ENCODE results near the gene NME7. TPM values are rescaled to one million over a fixed set of nuclear protein-coding genes. Genes with fewer than 3 reads are reported as not detected.

Gene NME7
- total RNA-seq, 1 donor from 2014 or later: 12.5 TPM

DNA sequence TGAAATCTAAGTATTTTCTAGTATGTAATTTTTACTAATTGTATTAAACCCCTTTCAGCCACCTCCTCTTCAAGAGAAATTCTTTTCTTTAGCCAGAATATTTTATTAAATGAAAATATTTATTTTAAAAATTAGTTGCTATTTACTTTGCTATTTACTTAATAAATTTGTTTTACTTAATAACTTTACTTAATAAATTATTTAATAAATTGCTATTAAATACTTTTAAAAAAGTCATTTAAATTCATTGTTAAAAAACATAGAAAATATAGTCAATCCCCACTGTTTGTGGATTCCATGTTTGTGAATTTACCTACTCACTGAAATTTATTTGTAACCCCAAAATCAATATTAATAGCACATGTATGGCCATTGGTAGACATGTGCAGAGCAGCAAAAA, 155.5 kb downstream of the NME7 start:
- Histone ChIP-seq H3K27ac (ENCODE audit: low read depth, low read length) (no peak overlapping the region), H3K4me3 (ENCODE audit: low read length in 3 of 3) (no peak overlapping the region), H3K9ac (ENCODE audit: low read depth in 1 of 3, low read length in 3 of 3) (no peak overlapping the region), H3K36me3 (ENCODE audit: control insufficient read depth in 3 of 3, insufficient read depth in 3 of 3, low read length in 3 of 3) (no peaks in the 10 kb centered on the region), H3K9me3 (ENCODE audit: control insufficient read depth in 3 of 3, low read length in 3 of 3) (no peaks in the 10 kb centered on the region), H3K27me3 (ENCODE audit: control insufficient read depth in 3 of 3, insufficient read depth in 3 of 3, low read length in 3 of 3) (no peaks in the 10 kb centered on the region), H3K4me1 (ENCODE audit: control insufficient read depth in 3 of 3, insufficient read depth in 3 of 3, low read length in 3 of 3) (no peaks in the 10 kb centered on the region)

DNA sequence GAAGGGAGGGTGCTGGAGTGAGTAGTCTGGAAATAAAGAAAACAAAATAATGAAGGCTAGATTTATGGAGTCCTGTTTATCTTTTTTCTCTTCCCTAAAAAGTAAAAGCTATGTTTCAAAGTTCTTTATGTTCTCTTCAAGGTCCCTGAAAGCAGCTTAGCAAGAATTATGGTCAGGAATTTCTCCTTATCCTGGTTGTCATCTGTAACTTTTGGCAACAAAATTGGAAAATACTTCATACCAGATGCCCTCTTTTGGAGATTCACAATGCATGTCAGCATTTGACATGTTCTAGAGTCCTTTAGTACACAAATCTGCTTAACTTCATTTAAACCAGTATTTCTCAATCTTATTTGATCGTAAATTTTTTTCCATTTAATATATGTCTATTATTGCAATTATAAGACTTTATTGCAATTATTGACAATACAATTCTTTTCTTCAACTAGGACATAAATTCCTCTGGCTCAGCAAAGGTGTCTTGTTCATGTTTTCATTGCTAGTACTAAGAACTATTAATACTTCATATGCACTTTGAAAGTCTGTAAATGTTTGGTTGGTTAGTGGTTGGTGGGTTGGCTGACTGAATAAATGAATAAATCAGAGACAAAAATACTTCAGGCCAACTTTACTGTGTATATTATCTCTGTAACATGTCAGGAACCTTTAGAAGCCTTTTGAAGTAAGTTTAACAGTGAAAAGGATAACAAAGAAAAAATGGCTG, 159.6 kb downstream of the NME7 start:
- Histone ChIP-seq H3K36me3 (ENCODE audit: control insufficient read depth in 3 of 3, insufficient read depth in 3 of 3, low read length in 3 of 3) (no peaks in the 10 kb centered on the region), H3K4me1 (ENCODE audit: control insufficient read depth in 3 of 3, insufficient read depth in 3 of 3, low read length in 3 of 3) (no peaks in the 10 kb centered on the region), H3K27ac (ENCODE audit: low read depth, low read length) (no peak overlapping the region)

DNA sequence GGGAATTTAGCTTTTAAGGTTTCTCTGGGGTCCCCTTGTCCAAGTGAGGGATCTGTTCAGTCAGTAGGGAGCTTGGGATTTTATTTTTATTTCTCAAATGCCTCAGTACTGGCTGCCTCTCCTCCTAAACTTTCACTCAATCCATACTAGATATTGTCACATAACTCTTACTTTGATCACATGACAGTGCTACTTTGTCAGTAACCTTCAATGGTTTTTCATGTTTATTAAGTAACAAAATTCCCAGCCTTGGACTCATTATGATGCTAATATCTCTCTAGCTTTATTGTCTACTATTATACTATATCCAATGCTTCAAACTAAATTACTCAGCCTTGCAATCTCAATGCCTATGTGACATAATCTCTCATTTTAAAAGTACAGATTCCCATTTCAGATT, 163.4 kb downstream of the NME7 start:
- Histone ChIP-seq H3K9ac (ENCODE audit: low read depth in 1 of 3, low read length in 3 of 3) (no peak overlapping the region), H3K4me1 (ENCODE audit: control insufficient read depth in 3 of 3, insufficient read depth in 3 of 3, low read length in 3 of 3) (no peaks in the 10 kb centered on the region), H3K27ac (ENCODE audit: low read depth, low read length) (no peak overlapping the region), H3K36me3 (ENCODE audit: control insufficient read depth in 3 of 3, insufficient read depth in 3 of 3, low read length in 3 of 3) (no peaks in the 10 kb centered on the region), H3K4me3 (ENCODE audit: low read length in 3 of 3) (no peak overlapping the region), H3K27me3 (ENCODE audit: control insufficient read depth in 3 of 3, insufficient read depth in 3 of 3, low read length in 3 of 3) (no peaks in the 10 kb centered on the region), H3K9me3 (ENCODE audit: control insufficient read depth in 3 of 3, low read length in 3 of 3) (no peaks in the 10 kb centered on the region)

More for the DNA sequence above, 159.6 kb downstream of the NME7 start:
- H3K9me3 ChIP-seq (ENCODE audit: control insufficient read depth in 3 of 3, low read length in 3 of 3): no peaks in the 10 kb centered on the region
- no peak overlapping the region for H3K4me3 ChIP-seq (ENCODE audit: low read length in 3 of 3)
- no peak overlapping the region for H3K9ac ChIP-seq (ENCODE audit: low read depth in 1 of 3, low read length in 3 of 3)
- no peaks in the 10 kb centered on the region for H3K27me3 ChIP-seq (ENCODE audit: control insufficient read depth in 3 of 3, insufficient read depth in 3 of 3, low read length in 3 of 3)

DNA sequence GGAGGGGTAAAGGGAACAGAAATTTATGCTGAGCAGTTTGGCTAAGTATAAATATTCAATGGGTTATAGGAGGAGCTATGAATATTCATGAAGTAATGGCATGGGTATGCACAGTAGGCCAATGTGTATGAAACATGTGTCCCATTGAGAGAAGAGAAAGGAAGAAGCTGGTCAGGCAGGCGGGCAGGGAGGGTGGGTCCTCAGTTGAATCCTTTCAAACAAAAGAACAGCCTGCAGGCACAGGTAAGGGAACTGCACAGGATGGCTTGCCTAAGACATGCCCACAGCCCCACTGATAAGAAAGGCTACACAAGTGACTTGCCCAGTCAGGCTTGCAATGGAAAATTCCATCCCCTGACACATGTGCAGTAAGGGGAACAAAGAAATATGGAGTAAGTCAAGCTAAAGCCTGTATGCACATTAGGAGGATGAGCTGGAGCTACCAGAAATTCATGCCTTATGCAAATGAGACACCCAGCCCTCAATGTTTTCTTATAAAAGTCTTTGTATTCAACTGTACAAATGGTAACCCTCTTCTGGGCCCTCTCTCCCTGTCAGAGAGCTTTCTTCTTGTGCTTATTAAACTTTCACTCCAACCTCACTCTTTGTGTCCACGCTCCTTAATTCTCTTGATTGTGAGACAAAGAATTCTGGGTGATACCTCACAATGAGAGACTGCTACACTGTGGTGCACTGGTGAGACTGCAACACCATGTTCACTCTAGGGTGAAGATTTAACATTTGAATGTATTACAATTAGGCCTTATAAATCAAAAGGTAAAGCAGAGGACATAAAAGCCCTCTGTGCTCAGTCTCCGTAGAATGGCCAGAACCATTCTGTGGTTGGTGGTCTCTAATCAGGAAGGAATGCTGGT, 164.6 kb downstream of the NME7 start:
- H3K9me3 ChIP-seq (ENCODE audit: control insufficient read depth in 3 of 3, low read length in 3 of 3): no peaks in the 10 kb centered on the region
- H3K4me1 ChIP-seq (ENCODE audit: control insufficient read depth in 3 of 3, insufficient read depth in 3 of 3, low read length in 3 of 3): no peaks in the 10 kb centered on the region
- H3K9ac ChIP-seq (ENCODE audit: low read depth in 1 of 3, low read length in 3 of 3): no peak overlapping the region
- no peak overlapping the region for H3K4me3 ChIP-seq (ENCODE audit: low read length in 3 of 3)
- H3K27me3 ChIP-seq (ENCODE audit: control insufficient read depth in 3 of 3, insufficient read depth in 3 of 3, low read length in 3 of 3): no peaks in the 10 kb centered on the region
- H3K36me3 ChIP-seq (ENCODE audit: control insufficient read depth in 3 of 3, insufficient read depth in 3 of 3, low read length in 3 of 3): no peaks in the 10 kb centered on the region
- H3K27ac ChIP-seq (ENCODE audit: low read depth, low read length): no peak overlapping the region

DNA sequence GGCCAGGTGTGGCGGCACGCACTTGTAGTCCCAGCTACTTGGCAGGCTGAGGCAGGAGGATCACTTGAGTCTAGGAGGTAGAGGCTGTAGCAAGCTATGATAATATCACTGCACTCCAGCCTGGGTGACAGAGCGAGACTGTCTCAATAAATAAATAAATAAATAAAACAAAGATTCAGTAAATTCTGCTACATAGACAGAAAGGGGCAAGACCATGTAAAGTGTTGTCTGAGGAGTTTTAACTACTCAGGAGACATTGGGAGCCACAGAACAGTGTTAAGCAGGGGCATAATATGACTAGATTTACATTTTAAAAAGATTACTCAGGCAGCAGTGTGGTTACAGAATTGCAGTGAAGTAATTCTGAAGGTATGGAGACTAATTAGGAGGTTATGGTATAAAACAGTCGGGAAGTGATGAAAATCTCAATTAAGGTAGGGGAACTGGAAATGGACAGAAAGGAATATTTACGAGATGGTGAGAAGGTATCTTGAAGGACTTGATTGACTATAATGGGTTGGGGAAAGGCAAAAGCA, 166.4 kb downstream of the NME7 start:
- no peaks in the 10 kb centered on the region for H3K4me1 ChIP-seq (ENCODE audit: control insufficient read depth in 3 of 3, insufficient read depth in 3 of 3, low read length in 3 of 3)
- H3K9ac ChIP-seq (ENCODE audit: low read depth in 1 of 3, low read length in 3 of 3): no peak overlapping the region
- no peaks in the 10 kb centered on the region for H3K36me3 ChIP-seq (ENCODE audit: control insufficient read depth in 3 of 3, insufficient read depth in 3 of 3, low read length in 3 of 3)
- H3K9me3 ChIP-seq (ENCODE audit: control insufficient read depth in 3 of 3, low read length in 3 of 3): no peaks in the 10 kb centered on the region
- H3K27ac ChIP-seq (ENCODE audit: low read depth, low read length): no peak overlapping the region
- H3K4me3 ChIP-seq (ENCODE audit: low read length in 3 of 3): no peak overlapping the region
- no peaks in the 10 kb centered on the region for H3K27me3 ChIP-seq (ENCODE audit: control insufficient read depth in 3 of 3, insufficient read depth in 3 of 3, low read length in 3 of 3)

DNA sequence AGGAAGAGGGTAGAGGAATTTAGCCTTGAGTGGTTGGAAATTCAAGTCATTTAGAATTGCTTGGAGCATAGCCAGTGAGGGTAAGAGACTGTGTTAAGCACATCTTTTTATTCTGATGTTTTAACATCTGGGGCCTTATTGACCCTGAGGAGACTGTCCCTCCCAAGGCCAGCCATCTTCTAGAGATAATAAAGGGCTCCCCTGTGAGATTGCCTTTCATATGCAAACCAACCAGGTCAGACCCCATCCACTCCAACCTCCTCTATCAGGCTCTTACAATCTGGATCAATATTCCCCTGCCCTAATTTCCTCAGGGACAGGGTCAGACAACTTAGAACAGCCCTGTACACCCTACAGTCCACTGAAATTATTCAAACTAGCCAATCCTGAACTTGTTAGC, 167.3 kb downstream of the NME7 start:
- Histone ChIP-seq H3K4me3 (ENCODE audit: low read length in 3 of 3) (no peak overlapping the region), H3K36me3 (ENCODE audit: control insufficient read depth in 3 of 3, insufficient read depth in 3 of 3, low read length in 3 of 3) (no peaks in the 10 kb centered on the region), H3K4me1 (ENCODE audit: control insufficient read depth in 3 of 3, insufficient read depth in 3 of 3, low read length in 3 of 3) (no peaks in the 10 kb centered on the region), H3K27me3 (ENCODE audit: control insufficient read depth in 3 of 3, insufficient read depth in 3 of 3, low read length in 3 of 3) (no peaks in the 10 kb centered on the region), H3K9me3 (ENCODE audit: control insufficient read depth in 3 of 3, low read length in 3 of 3) (no peaks in the 10 kb centered on the region), H3K27ac (ENCODE audit: low read depth, low read length) (no peak overlapping the region), H3K9ac (ENCODE audit: low read depth in 1 of 3, low read length in 3 of 3) (no peak overlapping the region)

DNA sequence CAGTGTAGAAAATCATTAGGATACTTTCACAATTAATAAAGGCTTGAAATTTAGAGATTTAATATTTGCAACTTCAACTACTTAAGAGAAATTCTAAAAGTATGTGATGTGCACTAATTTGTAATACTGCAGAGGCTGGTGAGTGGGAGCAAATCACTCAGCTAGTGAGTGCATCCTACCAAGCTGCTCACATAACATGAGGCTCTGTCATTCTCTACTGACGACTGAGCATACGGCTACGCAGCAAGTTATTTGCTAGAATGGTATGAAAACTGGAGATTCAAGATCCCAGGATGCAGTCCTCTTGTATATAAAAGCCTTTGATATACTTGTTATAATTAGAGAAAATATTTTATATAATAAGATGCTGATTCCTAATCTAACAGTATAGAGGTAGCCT, 171.0 kb downstream of the NME7 start:
- H3K9ac ChIP-seq (ENCODE audit: low read depth in 1 of 3, low read length in 3 of 3): no peak overlapping the region
- no peak overlapping the region for H3K4me3 ChIP-seq (ENCODE audit: low read length in 3 of 3)
- H3K9me3 ChIP-seq (ENCODE audit: control insufficient read depth in 3 of 3, low read length in 3 of 3): no peaks in the 10 kb centered on the region
- peaks cover 0 to 4% (median 4%) of the 10 kb centered on the region in 3 donors for H3K4me1 ChIP-seq (ENCODE audit: control insufficient read depth in 3 of 3, insufficient read depth in 3 of 3, low read length in 3 of 3)
- no peaks in the 10 kb centered on the region for H3K27me3 ChIP-seq (ENCODE audit: control insufficient read depth in 3 of 3, insufficient read depth in 3 of 3, low read length in 3 of 3)
- H3K36me3 ChIP-seq (ENCODE audit: control insufficient read depth in 3 of 3, insufficient read depth in 3 of 3, low read length in 3 of 3): no peaks in the 10 kb centered on the region
- no peak overlapping the region for H3K27ac ChIP-seq (ENCODE audit: low read depth, low read length)

DNA sequence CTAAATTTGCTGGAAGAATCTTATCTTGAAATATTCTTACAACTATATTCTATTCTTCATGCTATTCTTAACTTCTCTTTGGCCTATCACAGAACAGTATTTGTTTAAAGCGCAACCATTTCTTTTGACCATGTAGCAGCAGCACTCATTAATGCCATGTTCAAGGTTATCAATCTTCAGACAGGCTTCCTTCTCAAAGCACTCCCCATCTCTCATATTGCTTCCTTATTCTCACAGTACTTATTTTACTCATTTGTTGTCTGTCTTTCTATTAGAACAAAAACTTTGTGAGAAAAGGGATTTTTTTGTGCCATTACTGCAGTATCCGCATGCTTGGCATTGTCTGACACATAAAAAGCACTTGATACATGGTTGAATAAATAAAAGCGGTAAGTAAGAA, 171.4 kb downstream of the NME7 start:
- peaks cover 0 to 4% (median 4%) of the 10 kb centered on the region in 3 donors for H3K4me1 ChIP-seq (ENCODE audit: control insufficient read depth in 3 of 3, insufficient read depth in 3 of 3, low read length in 3 of 3)
- H3K4me3 ChIP-seq (ENCODE audit: low read length in 3 of 3): no peak overlapping the region
- H3K9ac ChIP-seq (ENCODE audit: low read depth in 1 of 3, low read length in 3 of 3): no peak overlapping the region
- no peaks in the 10 kb centered on the region for H3K9me3 ChIP-seq (ENCODE audit: control insufficient read depth in 3 of 3, low read length in 3 of 3)
- no peak overlapping the region for H3K27ac ChIP-seq (ENCODE audit: low read depth, low read length)
- no peaks in the 10 kb centered on the region for H3K27me3 ChIP-seq (ENCODE audit: control insufficient read depth in 3 of 3, insufficient read depth in 3 of 3, low read length in 3 of 3)
- no peaks in the 10 kb centered on the region for H3K36me3 ChIP-seq (ENCODE audit: control insufficient read depth in 3 of 3, insufficient read depth in 3 of 3, low read length in 3 of 3)

DNA sequence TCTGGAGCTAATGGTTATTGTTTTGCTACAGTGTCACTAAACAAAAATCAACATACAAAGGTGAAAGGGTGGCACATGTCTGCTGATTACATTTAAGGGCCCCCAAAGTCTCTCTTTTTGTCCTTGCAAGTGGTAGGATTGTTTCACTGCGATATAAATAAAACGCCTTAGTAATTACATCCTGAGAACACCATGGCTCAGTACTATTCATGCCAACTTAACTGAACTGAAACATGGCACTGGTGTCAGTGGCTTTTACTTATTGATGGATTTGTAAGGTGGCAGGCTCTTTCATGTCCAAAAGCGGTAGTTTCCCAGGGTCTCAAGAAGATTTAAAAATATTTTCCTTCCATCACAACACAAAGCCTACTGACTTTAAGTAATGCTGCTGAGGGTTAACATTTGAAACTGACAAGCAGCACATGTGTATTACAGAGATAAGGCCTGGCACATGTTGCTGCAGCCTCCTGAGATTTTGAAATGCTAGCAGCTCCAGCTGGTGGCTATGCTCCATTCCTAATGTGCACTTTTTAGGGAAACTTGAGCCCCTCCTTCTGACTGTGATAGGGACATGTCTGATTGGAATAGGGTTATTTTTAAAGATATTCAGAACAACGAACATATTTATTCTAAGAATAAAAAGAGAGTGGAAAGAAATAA, 174.3 kb downstream of the NME7 start:
- H3K4me3 ChIP-seq (ENCODE audit: low read length in 3 of 3): no peak overlapping the region
- no peaks in the 10 kb centered on the region for H3K36me3 ChIP-seq (ENCODE audit: control insufficient read depth in 3 of 3, insufficient read depth in 3 of 3, low read length in 3 of 3)
- no peaks in the 10 kb centered on the region for H3K27me3 ChIP-seq (ENCODE audit: control insufficient read depth in 3 of 3, insufficient read depth in 3 of 3, low read length in 3 of 3)
- no peak overlapping the region for H3K9ac ChIP-seq (ENCODE audit: low read depth in 1 of 3, low read length in 3 of 3)
- no peak overlapping the region for H3K27ac ChIP-seq (ENCODE audit: low read depth, low read length)
- no peaks in the 10 kb centered on the region for H3K9me3 ChIP-seq (ENCODE audit: control insufficient read depth in 3 of 3, low read length in 3 of 3)
- H3K4me1 ChIP-seq (ENCODE audit: control insufficient read depth in 3 of 3, insufficient read depth in 3 of 3, low read length in 3 of 3): peaks cover 0 to 4% (median 4%) of the 10 kb centered on the region in 3 donors
